Osteoblast (primary cell): Measurements from ENCODE around the gene SNRPA1. TPM values are rescaled to one million over a fixed set of nuclear protein-coding genes. Genes with fewer than 3 reads are reported as not detected.

ENCODE experiments used
- DNase-seq: peaks from one replicate; pipeline ENCODE4 v3.0.0; 2011; ENCODE audit warnings: low spot score, mixed read lengths; ENCODE audit not compliant: insufficient read length; ENCODE audit errors: missing footprints
- H2AFZ ChIP-seq: 2 replicates; pipeline ENCODE4 v1.6.0; 2011; ENCODE audit warnings: mild to moderate bottlenecking, low read length
- H3K27ac ChIP-seq: 2 replicates; pipeline ENCODE4 v1.5.1; 2011; ENCODE audit warnings: mild to moderate bottlenecking, low read depth, low read length, moderate library complexity
- H3K27me3 ChIP-seq: 2 replicates; pipeline ENCODE4 v1.6.0; 2012; ENCODE audit warnings: mild to moderate bottlenecking, control low read depth, inconsistent platforms, low read length, moderate library complexity; ENCODE audit not compliant: insufficient read depth
- H3K36me3 ChIP-seq: 2 replicates; pipeline ENCODE4 v1.5.1; 2011; ENCODE audit warnings: mild to moderate bottlenecking, low read length, control low read depth, moderate library complexity; ENCODE audit not compliant: insufficient read depth
- H3K4me1 ChIP-seq: 2 replicates; pipeline ENCODE4 v1.5.1; 2011; ENCODE audit warnings: mild to moderate bottlenecking, low read length, control low read depth, moderate library complexity; ENCODE audit not compliant: insufficient read depth
- H3K4me2 ChIP-seq: 2 replicates; pipeline ENCODE4 v1.6.0; 2011; ENCODE audit warnings: mild to moderate bottlenecking, low read length; ENCODE audit not compliant: insufficient read depth
- H3K4me3 ChIP-seq: fragments of 200-600 bp; sonication (generic); 3 replicates; pipeline ENCODE4 v1.5.1; 2012; ENCODE audit warnings: mild to moderate bottlenecking, low read length, inconsistent platforms; ENCODE audit not compliant: insufficient read depth
- H3K79me2 ChIP-seq: 2 replicates; pipeline ENCODE4 v1.6.0; 2012; ENCODE audit warnings: mild to moderate bottlenecking, low read length, control low read depth, inconsistent platforms; ENCODE audit not compliant: insufficient read depth
- H3K9me3 ChIP-seq: 2 replicates; pipeline ENCODE4 v1.5.1; 2011; ENCODE audit warnings: low read depth, low read length, control low read depth
- H4K20me1 ChIP-seq: 2 replicates; pipeline ENCODE4 v1.6.0; 2012; ENCODE audit warnings: mild to moderate bottlenecking, low read length, control low read depth; ENCODE audit not compliant: insufficient read depth
- total RNA-seq: library from RNA; depleted of rRNA; stranded (reverse); fragments of >200 nt; gene quantifications from 2 replicates; pipeline ENCODE4 v1.2.3, GENCODE V29; 2012
- TF ChIP-seq, protein P1 (sequence below): IDR thresholded peaks from 2 replicates; pipeline ENCODE4 v1.5.1; 2011; ENCODE audit warnings: mild to moderate bottlenecking, low read depth, low read length, moderate library complexity; ENCODE audit errors: extremely low read depth

The SNRPA1 gene
- total RNA-seq, 1 donor, result 9.8 TPM

DNA sequence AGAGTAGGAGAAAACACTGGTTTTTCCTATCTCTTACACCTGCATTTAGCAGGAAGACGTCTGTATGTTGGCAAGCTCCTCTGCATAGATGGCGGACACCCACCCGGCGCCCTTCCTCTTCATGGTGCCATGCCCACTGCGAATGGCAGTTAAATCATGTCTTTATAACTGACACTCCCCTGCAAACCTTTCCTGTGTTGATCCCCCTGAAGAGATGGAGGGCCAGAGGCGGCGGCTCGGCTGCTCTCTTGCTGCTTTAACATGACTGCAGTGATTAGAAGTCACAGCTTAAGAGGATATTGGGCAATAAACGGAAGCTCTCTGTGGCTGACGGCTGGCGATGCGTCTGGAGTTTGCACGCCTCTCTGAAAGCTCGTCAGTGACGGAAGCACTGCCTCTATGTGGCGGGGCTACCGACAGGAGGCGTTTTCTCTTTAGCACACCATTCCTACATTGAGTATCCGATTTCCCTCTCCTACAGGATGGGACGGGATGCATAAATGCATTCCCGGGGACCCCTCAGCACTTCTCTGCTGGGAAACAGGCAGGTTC is 25.5 kb upstream of the SNRPA1 start:
- peak; percentile 77 for DNase-seq
- TF ChIP-seq, protein P1, sequence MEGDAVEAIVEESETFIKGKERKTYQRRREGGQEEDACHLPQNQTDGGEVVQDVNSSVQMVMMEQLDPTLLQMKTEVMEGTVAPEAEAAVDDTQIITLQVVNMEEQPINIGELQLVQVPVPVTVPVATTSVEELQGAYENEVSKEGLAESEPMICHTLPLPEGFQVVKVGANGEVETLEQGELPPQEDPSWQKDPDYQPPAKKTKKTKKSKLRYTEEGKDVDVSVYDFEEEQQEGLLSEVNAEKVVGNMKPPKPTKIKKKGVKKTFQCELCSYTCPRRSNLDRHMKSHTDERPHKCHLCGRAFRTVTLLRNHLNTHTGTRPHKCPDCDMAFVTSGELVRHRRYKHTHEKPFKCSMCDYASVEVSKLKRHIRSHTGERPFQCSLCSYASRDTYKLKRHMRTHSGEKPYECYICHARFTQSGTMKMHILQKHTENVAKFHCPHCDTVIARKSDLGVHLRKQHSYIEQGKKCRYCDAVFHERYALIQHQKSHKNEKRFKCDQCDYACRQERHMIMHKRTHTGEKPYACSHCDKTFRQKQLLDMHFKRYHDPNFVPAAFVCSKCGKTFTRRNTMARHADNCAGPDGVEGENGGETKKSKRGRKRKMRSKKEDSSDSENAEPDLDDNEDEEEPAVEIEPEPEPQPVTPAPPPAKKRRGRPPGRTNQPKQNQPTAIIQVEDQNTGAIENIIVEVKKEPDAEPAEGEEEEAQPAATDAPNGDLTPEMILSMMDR, result peak; percentile 47
- Histone ChIP-seq H3K36me3 (no peaks in the 10 kb centered on the region), H3K9me3 (no peaks in the 10 kb centered on the region), H2AFZ (peak overlapping the region; percentile 8), H3K79me2 (no peaks in the 10 kb centered on the region), H3K4me3 (no peak overlapping the region), H3K4me1 (no peaks in the 10 kb centered on the region), H3K4me2 (peak overlapping the region; percentile 45), H3K27me3 (no peaks in the 10 kb centered on the region), H3K27ac (no peak overlapping the region), H4K20me1 (no peaks in the 10 kb centered on the region)

DNA sequence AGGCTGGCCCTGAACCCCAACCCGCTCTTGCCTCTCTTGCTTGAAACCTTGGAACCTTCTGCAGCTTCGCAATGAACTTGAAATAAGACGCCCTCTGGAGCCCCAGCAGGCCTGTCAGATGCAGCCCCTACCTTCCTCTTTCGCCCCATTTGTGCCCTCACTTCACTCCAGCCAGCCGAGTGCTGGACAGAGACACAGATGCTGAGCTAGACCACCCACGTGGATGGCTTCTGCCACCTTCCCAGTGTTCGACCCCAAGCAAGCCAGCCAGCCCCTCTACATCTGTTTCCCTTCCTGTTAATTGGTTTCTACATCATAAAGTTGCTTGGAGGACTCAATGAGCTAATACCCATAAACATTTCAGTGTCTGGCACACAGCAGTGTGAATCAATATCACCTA is 23.8 kb upstream of the SNRPA1 start:
- H3K4me2 ChIP-seq, result no peak overlapping the region
- TF ChIP-seq, protein P1, result no peak
- no peaks in the 10 kb centered on the region for H3K4me1 ChIP-seq
- H4K20me1 ChIP-seq, result no peaks in the 10 kb centered on the region
- DNase-seq, result peak; percentile 65
- no peaks in the 10 kb centered on the region for H3K27me3 ChIP-seq
- no peak overlapping the region for H3K27ac ChIP-seq
- no peak overlapping the region for H2AFZ ChIP-seq
- H3K36me3 ChIP-seq, result no peaks in the 10 kb centered on the region
- H3K9me3 ChIP-seq, result no peaks in the 10 kb centered on the region
- H3K4me3 ChIP-seq, result no peak overlapping the region
- no peaks in the 10 kb centered on the region for H3K79me2 ChIP-seq

DNA sequence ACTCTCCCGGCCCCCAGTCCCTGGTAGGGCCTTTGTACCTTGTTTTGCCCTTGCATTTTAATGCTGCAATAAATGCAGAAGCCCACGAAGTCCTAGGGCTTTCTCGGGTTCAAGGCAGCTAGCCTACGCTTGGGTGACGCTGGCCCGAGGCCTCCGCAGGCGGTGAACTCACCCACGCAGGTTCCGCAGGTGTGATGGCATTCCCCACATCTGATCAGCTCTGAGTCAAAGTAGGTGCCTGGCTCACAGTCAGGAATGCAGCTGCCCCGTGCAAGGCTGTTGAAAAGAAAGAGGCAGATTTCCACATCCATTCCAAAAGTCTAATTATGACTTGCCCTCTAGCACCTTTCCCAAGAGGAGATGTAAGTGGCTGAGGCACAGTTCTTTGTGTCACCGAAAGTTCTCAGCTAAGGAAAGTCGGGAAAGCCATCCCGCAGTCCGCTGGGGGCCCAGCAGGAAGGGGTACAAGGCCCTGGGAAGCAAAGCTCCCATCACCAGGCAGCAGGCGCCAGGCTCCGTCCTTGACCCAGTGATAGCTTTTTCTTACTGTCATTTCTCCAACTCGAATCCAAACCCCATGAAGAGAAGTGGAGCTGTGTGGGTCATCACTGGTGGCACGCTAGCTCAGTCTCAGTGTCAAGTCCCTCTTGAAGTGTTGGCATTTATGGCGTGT is 23.2 kb upstream of the SNRPA1 start:
- TF ChIP-seq, protein P1, result no peak
- no peaks in the 10 kb centered on the region for H3K9me3 ChIP-seq
- H3K79me2 ChIP-seq, result no peaks in the 10 kb centered on the region
- H2AFZ ChIP-seq, result no peak overlapping the region
- no peaks in the 10 kb centered on the region for H3K36me3 ChIP-seq
- DNase-seq, result peak; percentile 23
- no peak overlapping the region for H3K4me2 ChIP-seq
- H3K27me3 ChIP-seq, result no peaks in the 10 kb centered on the region
- H3K4me3 ChIP-seq, result no peak overlapping the region
- no peak overlapping the region for H3K27ac ChIP-seq
- H3K4me1 ChIP-seq, result no peaks in the 10 kb centered on the region
- no peaks in the 10 kb centered on the region for H4K20me1 ChIP-seq

DNA sequence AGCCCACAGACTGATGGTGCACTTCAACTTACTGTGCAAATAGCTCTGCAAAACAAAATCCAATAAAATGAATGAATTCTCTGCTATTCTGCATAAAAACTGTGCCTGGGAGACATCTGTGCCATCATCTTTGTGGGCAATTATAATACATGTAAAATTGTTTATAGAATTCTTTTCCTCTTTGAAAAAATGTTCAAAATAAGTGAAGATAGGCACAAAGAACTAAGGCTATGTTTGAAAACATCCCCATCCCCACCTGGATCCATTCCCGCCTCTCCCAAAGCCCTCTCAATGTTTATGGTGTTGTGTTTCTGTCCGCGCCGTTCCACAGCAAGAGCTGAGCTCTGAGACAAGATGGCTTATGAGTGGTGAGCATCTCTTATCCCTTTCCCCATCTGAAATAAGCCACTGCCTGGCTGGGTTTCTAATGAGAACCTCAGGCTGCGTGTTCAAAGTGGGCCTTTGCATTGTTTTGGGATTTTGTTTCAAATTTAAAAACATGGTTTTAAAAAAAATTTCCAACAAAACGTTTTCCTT is 22.4 kb upstream of the SNRPA1 start:
- DNase-seq, result no peak

More for the DNA sequence above, 22.4 kb upstream of the SNRPA1 start:
- H3K9me3 ChIP-seq, result no peaks in the 10 kb centered on the region
- H3K4me2 ChIP-seq, result no peak overlapping the region
- no peak overlapping the region for H3K4me3 ChIP-seq
- H3K27me3 ChIP-seq, result no peaks in the 10 kb centered on the region
- H3K4me1 ChIP-seq, result no peaks in the 10 kb centered on the region
- H3K27ac ChIP-seq, result no peak overlapping the region
- TF ChIP-seq, protein P1, result no peak
- no peak overlapping the region for H2AFZ ChIP-seq
- no peaks in the 10 kb centered on the region for H4K20me1 ChIP-seq
- no peaks in the 10 kb centered on the region for H3K36me3 ChIP-seq
- no peaks in the 10 kb centered on the region for H3K79me2 ChIP-seq
